Dendritic cell treated with granulocyte-macrophage colony-stimulating factor and Interleukin-4, amounts not matched to agents 40 ng/mL and 50 ng/mL, for 4 days (primary cell): ENCODE data around the gene SLC25A52.
"Not testable (repeated sequence)": the region's sequence is repeated elsewhere in the genome, so short reads cannot be mapped to it uniquely, and the experiment has no call there.

Experiments
- H3K27ac Mint-ChIP-seq: one replicate; pipeline ENCODE4 v1.8.0; 2022; ENCODE audit warnings: mild to moderate bottlenecking, mixed read lengths
- H3K27me3 Mint-ChIP-seq: one replicate; pipeline ENCODE4 v1.8.0; 2022; ENCODE audit warnings: mild to moderate bottlenecking, mixed read lengths
- H3K36me3 Mint-ChIP-seq: one replicate; pipeline ENCODE4 v1.8.0; 2022; ENCODE audit warnings: low read depth, mixed read lengths
- H3K4me1 Mint-ChIP-seq: one replicate; pipeline ENCODE4 v1.8.0; 2022; ENCODE audit warnings: low read depth, mixed read lengths
- H3K4me3 Mint-ChIP-seq: one replicate; pipeline ENCODE4 v1.8.0; 2022; ENCODE audit warnings: mild to moderate bottlenecking, moderate library complexity, mixed read lengths
- H3K9me3 Mint-ChIP-seq: one replicate; pipeline ENCODE4 v1.8.0; 2022; ENCODE audit warnings: mixed read lengths
- intact Hi-C: fragments of 100-400 bp; cut with micrococcal nuclease; formaldehyde crosslinking; loops from one replicate; pipeline ENCODE4 v1.15.0; 2022

The SLC25A52 gene

GRCh38 chr18:31760695-31761094 lies at the start of gene SLC25A52:
Gene SLC25A52, minus strand, starts transcription at chr18:31760880. Its CDS starts 219 bp downstream, at chr18:31760661.
- no peaks in the 10 kb centered on the region for H3K4me1 Mint-ChIP-seq
- H3K27me3 Mint-ChIP-seq, result peaks cover 2% of the 10 kb centered on the region
- H3K36me3 Mint-ChIP-seq, result no peaks in the 10 kb centered on the region
- no peaks in the 10 kb centered on the region for H3K9me3 Mint-ChIP-seq
- no peak within 1 kb of the TSS for H3K4me3 Mint-ChIP-seq
- H3K27ac Mint-ChIP-seq, result no peak within 1 kb of the TSS
- intact Hi-C loops, result no loop called here

GRCh38 chr18:31809049-31809448 lies 48.4 kb upstream of the SLC25A52 start:
- H3K36me3 Mint-ChIP-seq, H3K4me3 Mint-ChIP-seq, H3K27me3 Mint-ChIP-seq, H3K4me1 Mint-ChIP-seq, intact Hi-C loops, H3K27ac Mint-ChIP-seq, H3K9me3 Mint-ChIP-seq: not testable (repeated sequence)

- Mint-ChIP-seq H3K27me3 (peaks cover 14% of the 10 kb centered on the region), H3K4me3 (no peak overlapping the region), H3K9me3 (no peaks in the 10 kb centered on the region), H3K4me1 (peaks cover 5% of the 10 kb centered on the region), H3K36me3 (no peaks in the 10 kb centered on the region), H3K27ac (no peak overlapping the region)
- intact Hi-C loops, result no loop called here
These were observed 40.4 kb upstream of the SLC25A52 start for GRCh38 chr18:31801078-31801477.

- H3K4me1 Mint-ChIP-seq, H3K36me3 Mint-ChIP-seq, H3K4me3 Mint-ChIP-seq, intact Hi-C loops, H3K27ac Mint-ChIP-seq, H3K9me3 Mint-ChIP-seq: not testable (repeated sequence)
- H3K27me3 Mint-ChIP-seq, result peaks cover 22% of the 10 kb centered on the region
These were observed 38.6 kb upstream of the SLC25A52 start for GRCh38 chr18:31799257-31799656.

- intact Hi-C loops, result no loop called here
- Mint-ChIP-seq H3K36me3 (no peaks in the 10 kb centered on the region), H3K4me1 (peaks cover 13% of the 10 kb centered on the region), H3K27me3 (peaks cover 25% of the 10 kb centered on the region), H3K27ac (no peak overlapping the region), H3K4me3 (no peak overlapping the region), H3K9me3 (no peaks in the 10 kb centered on the region)
These were observed 37.7 kb upstream of the SLC25A52 start for GRCh38 chr18:31798399-31798798.

- Mint-ChIP-seq H3K4me3 (no peak overlapping the region), H3K4me1 (peaks cover 34% of the 10 kb centered on the region), H3K27me3 (peaks cover 26% of the 10 kb centered on the region), H3K27ac (no peak overlapping the region), H3K9me3 (no peaks in the 10 kb centered on the region), H3K36me3 (no peaks in the 10 kb centered on the region)
- intact Hi-C loops, result no loop called here
These were observed 35.1 kb upstream of the SLC25A52 start for GRCh38 chr18:31795747-31796146.

GRCh38 chr18:31793531-31793930 lies 32.9 kb upstream of the SLC25A52 start:
- Mint-ChIP-seq H3K27me3 (peaks cover 37% of the 10 kb centered on the region), H3K9me3 (no peaks in the 10 kb centered on the region), H3K27ac (no peak overlapping the region), H3K4me1 (peaks cover 49% of the 10 kb centered on the region), H3K36me3 (no peaks in the 10 kb centered on the region), H3K4me3 (no peak overlapping the region)
- intact Hi-C loops, result no loop called here

- no peaks in the 10 kb centered on the region for H3K36me3 Mint-ChIP-seq
- H3K4me3 Mint-ChIP-seq, result no peak overlapping the region
- H3K4me1 Mint-ChIP-seq, result peaks cover 49% of the 10 kb centered on the region
- intact Hi-C loops, result no loop called here
- no peaks in the 10 kb centered on the region for H3K9me3 Mint-ChIP-seq
- peaks cover 41% of the 10 kb centered on the region for H3K27me3 Mint-ChIP-seq
- peak overlapping the region; percentile 59 for H3K27ac Mint-ChIP-seq
These were observed 31.9 kb upstream of the SLC25A52 start for GRCh38 chr18:31792580-31792911.

- Mint-ChIP-seq H3K27ac (peak overlapping the region; percentile 64), H3K36me3 (no peaks in the 10 kb centered on the region), H3K27me3 (peaks cover 37% of the 10 kb centered on the region), H3K4me3 (no peak overlapping the region), H3K4me1 (peaks cover 49% of the 10 kb centered on the region), H3K9me3 (no peaks in the 10 kb centered on the region)
- intact Hi-C loops, result no loop called here
These were observed 31.3 kb upstream of the SLC25A52 start for GRCh38 chr18:31791817-31792579.

- H3K9me3 Mint-ChIP-seq, result no peaks in the 10 kb centered on the region
- no peak overlapping the region for H3K27ac Mint-ChIP-seq
- H3K27me3 Mint-ChIP-seq, result peaks cover 26% of the 10 kb centered on the region
- peaks cover 45% of the 10 kb centered on the region for H3K4me1 Mint-ChIP-seq
- H3K4me3 Mint-ChIP-seq, result no peak overlapping the region
- H3K36me3 Mint-ChIP-seq, result no peaks in the 10 kb centered on the region
- intact Hi-C loops, result no loop called here
These were observed 28.7 kb upstream of the SLC25A52 start for GRCh38 chr18:31789409-31789808.

GRCh38 chr18:31783059-31783458 lies 22.4 kb upstream of the SLC25A52 start:
- no peaks in the 10 kb centered on the region for H3K36me3 Mint-ChIP-seq
- intact Hi-C loops, result no loop called here
- no peak overlapping the region for H3K27ac Mint-ChIP-seq
- H3K4me1 Mint-ChIP-seq, result peaks cover 7% of the 10 kb centered on the region
- H3K4me3 Mint-ChIP-seq, result no peak overlapping the region
- peaks cover 21% of the 10 kb centered on the region for H3K9me3 Mint-ChIP-seq
- H3K27me3 Mint-ChIP-seq, result peaks cover 4% of the 10 kb centered on the region

- Mint-ChIP-seq H3K27ac (no peak overlapping the region), H3K27me3 (peaks cover 2% of the 10 kb centered on the region), H3K9me3 (peaks cover 24% of the 10 kb centered on the region), H3K4me3 (no peak overlapping the region), H3K4me1 (peaks cover 12% of the 10 kb centered on the region), H3K36me3 (no peaks in the 10 kb centered on the region)
- intact Hi-C loops, result no loop called here
These were observed 17.8 kb upstream of the SLC25A52 start for GRCh38 chr18:31778391-31778950.

GRCh38 chr18:31776093-31776492 lies 15.4 kb upstream of the SLC25A52 start:
- peaks cover 6% of the 10 kb centered on the region for H3K4me1 Mint-ChIP-seq
- H3K9me3 Mint-ChIP-seq, result peaks cover 24% of the 10 kb centered on the region
- H3K27ac Mint-ChIP-seq, result no peak overlapping the region
- H3K36me3 Mint-ChIP-seq, result no peaks in the 10 kb centered on the region
- H3K27me3 Mint-ChIP-seq, result peaks cover 2% of the 10 kb centered on the region
- H3K4me3 Mint-ChIP-seq, result no peak overlapping the region
- intact Hi-C loops, result no loop called here

GRCh38 chr18:31774962-31775361 lies 14.3 kb upstream of the SLC25A52 start:
- Mint-ChIP-seq H3K9me3 (peaks cover 22% of the 10 kb centered on the region), H3K27me3 (peaks cover 2% of the 10 kb centered on the region), H3K27ac (no peak overlapping the region), H3K4me3 (no peak overlapping the region), H3K4me1 (peaks cover 6% of the 10 kb centered on the region), H3K36me3 (no peaks in the 10 kb centered on the region)
- intact Hi-C loops, result no loop called here

- H3K27ac Mint-ChIP-seq, result no peak overlapping the region
- H3K4me1 Mint-ChIP-seq, result peaks cover 6% of the 10 kb centered on the region
- H3K27me3 Mint-ChIP-seq, result no peaks in the 10 kb centered on the region
- intact Hi-C loops, result no loop called here
- H3K9me3 Mint-ChIP-seq, result peaks cover 17% of the 10 kb centered on the region
- no peaks in the 10 kb centered on the region for H3K36me3 Mint-ChIP-seq
- H3K4me3 Mint-ChIP-seq, result no peak overlapping the region
These were observed 13.8 kb upstream of the SLC25A52 start for GRCh38 chr18:31774477-31774785.
